GM21381 (cell line): ENCODE results near the gene GTSE1.

Source experiments
- ATAC-seq: cut with Tn5 transposase; IDR thresholded peaks from one replicate; pipeline ENCODE4 v1.9.1; 2021; ENCODE audit warnings: mild to moderate bottlenecking, moderate library complexity; ENCODE audit not compliant: unreplicated experiment

The GTSE1 gene

GRCh38 chr22:46362934-46363515 lies 66.4 kb downstream of the GTSE1 start:
- ATAC-seq = no peak

GRCh38 chr22:46363611-46364321 lies 67.1 kb downstream of the GTSE1 start:
- ATAC-seq = no peak

GRCh38 chr22:46364341-46365165 lies 67.9 kb downstream of the GTSE1 start:
- ATAC-seq = no peak

- ATAC-seq = no peak
Observed at GRCh38 chr22:46365166-46365624, 68.5 kb downstream of the GTSE1 start.

GRCh38 chr22:46366327-46366731 lies 69.7 kb downstream of the GTSE1 start:
- no peak for ATAC-seq

GRCh38 chr22:46366801-46367706 lies 70.4 kb downstream of the GTSE1 start:
- ATAC-seq = no peak

- no peak for ATAC-seq
Observed at GRCh38 chr22:46367707-46368191, 71.1 kb downstream of the GTSE1 start.

GRCh38 chr22:46368422-46368821 lies 71.8 kb downstream of the GTSE1 start:
- no peak for ATAC-seq

- ATAC-seq = no peak
Observed at GRCh38 chr22:46368871-46369715, 72.4 kb downstream of the GTSE1 start.

- no peak for ATAC-seq
Observed at GRCh38 chr22:46369716-46370583, 73.3 kb downstream of the GTSE1 start.

- ATAC-seq = no peak
Observed at GRCh38 chr22:46370584-46371291, 74.1 kb downstream of the GTSE1 start.

- no peak for ATAC-seq
Observed at GRCh38 chr22:46371623-46372226, 75.1 kb downstream of the GTSE1 start.

GRCh38 chr22:46372686-46373085 lies 76.0 kb downstream of the GTSE1 start:
- no peak for ATAC-seq

GRCh38 chr22:46373159-46373558 lies 76.5 kb downstream of the GTSE1 start:
- ATAC-seq = no peak

GRCh38 chr22:46373921-46374662 lies 77.4 kb downstream of the GTSE1 start:
- no peak for ATAC-seq

- ATAC-seq = no peak
Observed at GRCh38 chr22:46374663-46375474, 78.2 kb downstream of the GTSE1 start.
